WERI-Rb-1 (cell line): ENCODE measurements around the gene KRI1.
"Not testable (repeated sequence)": the region's sequence is repeated elsewhere in the genome, so short reads cannot be mapped to it uniquely, and the experiment has no call there.

Source experiments
- DNase-seq: peaks from one replicate; pipeline ENCODE4 v3.0.0-alpha.2; 2020
- H3K27ac ChIP-seq: fragments of 250-450 bp; sonication (Bioruptor Pico); 2 replicates; pipeline ENCODE4 v1.5.1; 2020; ENCODE audit warnings: mild to moderate bottlenecking, moderate library complexity
- H3K27me3 ChIP-seq: fragments of 250-450 bp; sonication (Bioruptor Pico); 2 replicates; pipeline ENCODE4 v1.5.1; 2021; ENCODE audit warnings: mild to moderate bottlenecking, low read depth, moderate library complexity; ENCODE audit not compliant: insufficient read depth, severe bottlenecking
- H3K36me3 ChIP-seq: fragments of 250-450 bp; sonication (Bioruptor Pico); 2 replicates; pipeline ENCODE4 v1.5.1; 2020; ENCODE audit warnings: mild to moderate bottlenecking, moderate library complexity
- H3K4me3 ChIP-seq: 2 replicates; pipeline ENCODE4 v1.5.1; 2011; ENCODE audit warnings: low read depth, mild to moderate bottlenecking, control low read depth, low read length
- H3K9me3 ChIP-seq: fragments of 250-450 bp; sonication (Bioruptor Pico); 2 replicates; pipeline ENCODE4 v1.5.1; 2021; ENCODE audit warnings: mild to moderate bottlenecking, moderate library complexity; ENCODE audit not compliant: severe bottlenecking
- CTCF ChIP-seq: IDR thresholded peaks from 2 replicates; pipeline ENCODE4 v1.5.1; 2011; ENCODE audit warnings: low read depth, mild to moderate bottlenecking, control low read depth, inconsistent platforms, low read length

The KRI1 gene

GRCh38 chr19:10554760-10555609, 10.8 kb downstream of the KRI1 start:
- peak; percentile 33 for DNase-seq
- 0 out of 2 replicates have a peak, but pooled peaks have one; percentile 8 for TF ChIP-seq CTCF
- Histone ChIP-seq H3K4me3 (no peak overlapping the region), H3K27me3 (no peaks in the 10 kb centered on the region), H3K36me3 (peaks cover 99% of the 10 kb centered on the region), H3K9me3 (no peaks in the 10 kb centered on the region), H3K27ac (no peak overlapping the region)

GRCh38 chr19:10553943-10554381, 11.8 kb downstream of the KRI1 start:
- peaks cover 99% of the 10 kb centered on the region for H3K36me3 ChIP-seq

GRCh38 chr19:10553087-10553667, 12.6 kb downstream of the KRI1 start:
- no peaks in the 10 kb centered on the region for H3K27me3 ChIP-seq
- peaks cover 99% of the 10 kb centered on the region for H3K36me3 ChIP-seq
- no peak for DNase-seq
- no peak overlapping the region for H3K27ac ChIP-seq
- H3K9me3 ChIP-seq = no peaks in the 10 kb centered on the region
- TF ChIP-seq CTCF = no peak
- H3K4me3 ChIP-seq = no peak overlapping the region

More at GRCh38 chr19:10553943-10554381, 11.8 kb downstream of the KRI1 start:
- Histone ChIP-seq H3K4me3 (no peak overlapping the region), H3K27ac (no peak overlapping the region), H3K9me3 (no peaks in the 10 kb centered on the region), H3K27me3 (no peaks in the 10 kb centered on the region)
- no peak for TF ChIP-seq CTCF
- no peak for DNase-seq

GRCh38 chr19:10552510-10553053, 13.2 kb downstream of the KRI1 start:
- TF ChIP-seq CTCF = no peak

GRCh38 chr19:10551698-10552301, 14.0 kb downstream of the KRI1 start:
- peak; percentile 37; the same call in 1 of the 2 replicates for TF ChIP-seq CTCF
- peak; percentile 45 for DNase-seq
- Histone ChIP-seq H3K9me3 (no peaks in the 10 kb centered on the region), H3K27ac (peak overlapping the region; percentile 44), H3K36me3 (peaks cover 96% of the 10 kb centered on the region), H3K4me3 (no peak overlapping the region), H3K27me3 (no peaks in the 10 kb centered on the region)

More at GRCh38 chr19:10552510-10553053, 13.2 kb downstream of the KRI1 start:
- H3K36me3 ChIP-seq = peaks cover 97% of the 10 kb centered on the region
- peak overlapping the region; percentile 44; the same call in 1 of the 2 replicates for H3K27ac ChIP-seq
- no peak overlapping the region for H3K4me3 ChIP-seq
- H3K9me3 ChIP-seq = no peaks in the 10 kb centered on the region
- no peaks in the 10 kb centered on the region for H3K27me3 ChIP-seq
- peak; percentile 71 for DNase-seq

GRCh38 chr19:10551006-10551405, 14.8 kb downstream of the KRI1 start:
- DNase-seq, H3K27ac ChIP-seq, H3K27me3 ChIP-seq, H3K9me3 ChIP-seq, H3K4me3 ChIP-seq: not testable (repeated sequence)
- H3K36me3 ChIP-seq = peaks cover 93% of the 10 kb centered on the region
